Loucy (cell line): Measurements from ENCODE around the gene RACGAP1.

ENCODE experiments used
- EZH2phosphoT487 ChIP-seq: fragments of 200-600 bp; IDR thresholded peaks from 2 replicates; pipeline ENCODE4 v1.6.1; 2018; ENCODE audit warnings: antibody characterized with exemption, mild to moderate bottlenecking, moderate library complexity, borderline replicate concordance
- TF ChIP-seq, protein P1 (sequence below): fragments of 200-600 bp; sonication (generic); conservative IDR thresholded peaks from 2 replicates; pipeline ENCODE4 v1.5.1; 2014; ENCODE audit warnings: mild to moderate bottlenecking, antibody characterized with exemption, low read length

DNA sequence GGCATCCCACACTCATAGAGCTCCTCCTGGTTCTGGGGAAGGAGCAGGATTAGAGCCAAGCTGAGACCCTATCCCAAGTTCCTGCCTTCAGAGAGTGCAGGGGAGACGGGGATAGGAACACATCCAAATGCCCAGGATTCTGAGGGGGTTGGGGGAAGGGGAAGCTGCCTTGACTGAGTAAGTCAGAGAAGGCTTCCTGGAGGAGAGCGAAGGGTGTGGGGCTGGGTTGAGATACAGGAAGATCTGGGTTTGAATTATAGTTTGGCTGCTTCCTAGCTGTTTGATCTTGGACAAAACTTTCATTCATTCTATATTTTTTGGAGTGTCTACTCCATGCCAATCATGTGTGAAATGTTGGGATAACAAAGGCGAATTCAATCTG, 82.8 kb downstream of the RACGAP1 start:
- TF ChIP-seq, protein P1, sequence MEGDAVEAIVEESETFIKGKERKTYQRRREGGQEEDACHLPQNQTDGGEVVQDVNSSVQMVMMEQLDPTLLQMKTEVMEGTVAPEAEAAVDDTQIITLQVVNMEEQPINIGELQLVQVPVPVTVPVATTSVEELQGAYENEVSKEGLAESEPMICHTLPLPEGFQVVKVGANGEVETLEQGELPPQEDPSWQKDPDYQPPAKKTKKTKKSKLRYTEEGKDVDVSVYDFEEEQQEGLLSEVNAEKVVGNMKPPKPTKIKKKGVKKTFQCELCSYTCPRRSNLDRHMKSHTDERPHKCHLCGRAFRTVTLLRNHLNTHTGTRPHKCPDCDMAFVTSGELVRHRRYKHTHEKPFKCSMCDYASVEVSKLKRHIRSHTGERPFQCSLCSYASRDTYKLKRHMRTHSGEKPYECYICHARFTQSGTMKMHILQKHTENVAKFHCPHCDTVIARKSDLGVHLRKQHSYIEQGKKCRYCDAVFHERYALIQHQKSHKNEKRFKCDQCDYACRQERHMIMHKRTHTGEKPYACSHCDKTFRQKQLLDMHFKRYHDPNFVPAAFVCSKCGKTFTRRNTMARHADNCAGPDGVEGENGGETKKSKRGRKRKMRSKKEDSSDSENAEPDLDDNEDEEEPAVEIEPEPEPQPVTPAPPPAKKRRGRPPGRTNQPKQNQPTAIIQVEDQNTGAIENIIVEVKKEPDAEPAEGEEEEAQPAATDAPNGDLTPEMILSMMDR, result no peak
- TF ChIP-seq EZH2phosphoT487, result no peak
